Inferior parietal cortex (tissue), 1 donor: ENCODE data around the gene ASAP2.

ENCODE experiments used
- DNase-seq: peaks from one replicate; pipeline ENCODE4 v3.0.0-alpha.2; 2016; ENCODE audit errors: extremely low spot score

The ASAP2 gene

GRCh38 chr2:9274701-9275343 is 68.2 kb downstream of the ASAP2 start:
- DNase-seq, result no peak

GRCh38 chr2:9275399-9275798 is 68.8 kb downstream of the ASAP2 start:
- DNase-seq, result no peak

- DNase-seq, result no peak
Measured at GRCh38 chr2:9276074-9276473, 69.5 kb downstream of the ASAP2 start.

GRCh38 chr2:9276901-9277451 is 70.4 kb downstream of the ASAP2 start:
- no peak for DNase-seq

- no peak for DNase-seq
Measured at GRCh38 chr2:9278439-9278838, 71.8 kb downstream of the ASAP2 start.

- DNase-seq, result no peak
Measured at GRCh38 chr2:9279426-9279825, 72.8 kb downstream of the ASAP2 start.

- DNase-seq, result no peak
Measured at GRCh38 chr2:9280224-9280623, 73.6 kb downstream of the ASAP2 start.

- no peak for DNase-seq
Measured at GRCh38 chr2:9281145-9281544, 74.5 kb downstream of the ASAP2 start.

- DNase-seq, result no peak
Measured at GRCh38 chr2:9282128-9283112, 75.8 kb downstream of the ASAP2 start.

- no peak for DNase-seq
Measured at GRCh38 chr2:9284521-9285297, 78.1 kb downstream of the ASAP2 start.

- DNase-seq, result no peak
Measured at GRCh38 chr2:9285385-9285920, 78.8 kb downstream of the ASAP2 start.

- no peak for DNase-seq
Measured at GRCh38 chr2:9285921-9286320, 79.3 kb downstream of the ASAP2 start.

GRCh38 chr2:9286554-9287399 is 80.2 kb downstream of the ASAP2 start:
- no peak for DNase-seq

- DNase-seq, result no peak
Measured at GRCh38 chr2:9287400-9288045, 80.9 kb downstream of the ASAP2 start.

- no peak for DNase-seq
Measured at GRCh38 chr2:9288233-9288632, 81.6 kb downstream of the ASAP2 start.

- no peak for DNase-seq
Measured at GRCh38 chr2:9288681-9289338, 82.2 kb downstream of the ASAP2 start.

- no peak for DNase-seq
Measured at GRCh38 chr2:9291331-9291730, 84.7 kb downstream of the ASAP2 start.

- DNase-seq, result no peak
Measured at GRCh38 chr2:9291866-9292265, 85.3 kb downstream of the ASAP2 start.

- DNase-seq, result no peak
Measured at GRCh38 chr2:9292426-9292825, 85.8 kb downstream of the ASAP2 start.

- DNase-seq, result no peak
Measured at GRCh38 chr2:9294764-9295163, 88.2 kb downstream of the ASAP2 start.
